ENCODE measurements around the gene NACC1.

DNA sequence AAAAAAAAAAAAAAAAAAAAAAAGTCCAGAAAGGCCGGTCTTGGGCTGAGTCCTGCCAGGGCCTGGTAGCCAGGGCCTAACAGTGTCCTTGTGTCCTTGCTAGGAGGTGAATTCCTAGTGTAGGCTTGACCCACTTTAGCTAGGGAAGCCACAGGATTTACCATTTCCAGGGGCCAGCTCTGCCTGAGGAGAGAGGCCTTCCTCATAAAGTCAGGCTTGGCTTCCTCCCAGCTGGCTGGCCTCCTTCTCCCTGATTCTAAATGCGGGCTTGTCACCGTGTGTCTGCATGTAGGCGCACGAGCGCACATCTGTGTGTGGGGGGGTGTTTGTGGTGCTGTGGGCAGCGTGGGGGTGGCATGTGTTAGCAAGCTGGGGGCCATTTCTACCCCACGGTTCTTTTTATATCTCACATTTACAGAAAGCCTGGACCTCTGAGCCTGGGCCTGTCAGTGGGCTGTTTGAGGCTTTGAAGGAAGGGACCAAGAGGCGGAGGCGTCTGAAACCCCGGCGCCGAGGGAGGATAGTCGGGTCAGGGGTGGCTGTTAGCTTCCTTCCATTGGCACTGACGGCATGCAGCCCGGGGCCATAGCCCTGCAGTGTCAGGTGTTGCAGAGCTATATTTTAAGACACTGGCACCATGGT lies 63.8 kb downstream of the NACC1 start:
- TF ChIP-seq, protein P1, sequence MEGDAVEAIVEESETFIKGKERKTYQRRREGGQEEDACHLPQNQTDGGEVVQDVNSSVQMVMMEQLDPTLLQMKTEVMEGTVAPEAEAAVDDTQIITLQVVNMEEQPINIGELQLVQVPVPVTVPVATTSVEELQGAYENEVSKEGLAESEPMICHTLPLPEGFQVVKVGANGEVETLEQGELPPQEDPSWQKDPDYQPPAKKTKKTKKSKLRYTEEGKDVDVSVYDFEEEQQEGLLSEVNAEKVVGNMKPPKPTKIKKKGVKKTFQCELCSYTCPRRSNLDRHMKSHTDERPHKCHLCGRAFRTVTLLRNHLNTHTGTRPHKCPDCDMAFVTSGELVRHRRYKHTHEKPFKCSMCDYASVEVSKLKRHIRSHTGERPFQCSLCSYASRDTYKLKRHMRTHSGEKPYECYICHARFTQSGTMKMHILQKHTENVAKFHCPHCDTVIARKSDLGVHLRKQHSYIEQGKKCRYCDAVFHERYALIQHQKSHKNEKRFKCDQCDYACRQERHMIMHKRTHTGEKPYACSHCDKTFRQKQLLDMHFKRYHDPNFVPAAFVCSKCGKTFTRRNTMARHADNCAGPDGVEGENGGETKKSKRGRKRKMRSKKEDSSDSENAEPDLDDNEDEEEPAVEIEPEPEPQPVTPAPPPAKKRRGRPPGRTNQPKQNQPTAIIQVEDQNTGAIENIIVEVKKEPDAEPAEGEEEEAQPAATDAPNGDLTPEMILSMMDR (IDR thresholded peaks at IDR 0.05) = no peak
- TF ChIP-seq POLR2A (IDR thresholded peaks at IDR 0.05) = no peak

Measured in ovary (tissue), 3 donors.